C4-2B (cell line): Measurements from ENCODE around the gene WDR37.
"Not testable (repeated sequence)": the region's sequence is repeated elsewhere in the genome, so short reads cannot be mapped to it uniquely, and the experiment has no call there.

ENCODE experiments used
- CTCF ChIP-seq: fragments of 450-650 bp; conservative IDR thresholded peaks from 2 replicates; pipeline ENCODE4 v1.5.1; 2017; ENCODE audit warnings: mild to moderate bottlenecking
- ZFX ChIP-seq: fragments of 450-650 bp; IDR thresholded peaks from 2 replicates; pipeline ENCODE4 v1.6.1; 2017

- not testable (repeated sequence) for TF ChIP-seq CTCF, ZFX
These were observed 102.4 kb downstream of the WDR37 start for GRCh38 chr10:1158536-1158935.
